Tibial nerve (tissue), 4 donors: ENCODE measurements around the gene KIAA1586. TPM values are rescaled to one million over a fixed set of nuclear protein-coding genes. Genes with fewer than 3 reads are reported as not detected.

ENCODE experiments used
- DNase-seq, 2 donors: peaks; one replicate each; pipeline ENCODE4 v3.0.0-alpha.2; 2019; ENCODE audit warnings: low spot score in 2 of 2
- H3K27ac ChIP-seq, 4 donors: fragments of 200-600 bp; sonication (generic) in 3 of 4; one replicate each; pipeline ENCODE4 v1.5.1; 2017 to 2019; ENCODE audit warnings: mild to moderate bottlenecking in 1 of 4
- H3K27me3 ChIP-seq, 2 donors: fragments of 200-600 bp; sonication (generic) in 1 of 2; one replicate each; pipeline versions ENCODE4 v1.5.1 to v1.6.0; 2017 to 2019
- H3K36me3 ChIP-seq, 3 donors: fragments of 200-600 bp; sonication (generic); one replicate each; pipeline ENCODE4 v1.5.1; 2018 to 2019
- H3K4me1 ChIP-seq, 4 donors: fragments of 200-600 bp; sonication (generic) in 3 of 4; one replicate each; pipeline ENCODE4 v1.5.1; 2017 to 2019
- H3K4me3 ChIP-seq, 4 donors: fragments of 200-600 bp; sonication (generic) in 3 of 4; one replicate each; pipeline ENCODE4 v1.5.1; 2017 to 2019; ENCODE audit warnings: mild to moderate bottlenecking in 1 of 4, moderate library complexity in 1 of 4
- H3K9me3 ChIP-seq, 4 donors: fragments of 200-600 bp; sonication (generic) in 3 of 4; one replicate each; pipeline ENCODE4 v1.5.1; 2017 to 2019
- CTCF ChIP-seq, 5 experiments: fragments of 200-600 bp in 3 of 5; fragments of 450-650 bp in 2 of 5; sonication (generic) in 3 of 5; IDR thresholded peaks; one replicate each; pipeline ENCODE4 v1.5.1; 2016 to 2019; ENCODE audit warnings: antibody characterized with exemption in 5 of 5, mild to moderate bottlenecking in 3 of 5, moderate library complexity in 2 of 5
- EP300 ChIP-seq, 2 donors: sonication (generic); formaldehyde crosslinking; IDR thresholded peaks; one replicate each; pipeline ENCODE4 v1.6.1; 2017; ENCODE audit warnings: antibody characterized with exemption in 2 of 2, mild to moderate bottlenecking in 1 of 2
- POLR2A ChIP-seq, 2 donors: fragments of 450-650 bp; IDR thresholded peaks; one replicate each; pipeline ENCODE4 v1.6.1; 2017; ENCODE audit warnings: antibody characterized with exemption in 2 of 2, mild to moderate bottlenecking in 2 of 2, moderate library complexity in 2 of 2
- WGBS, 2 donors: methylation state at CpG; one replicate each; pipeline ENCODE4 v1.1.5; 2018; 5-methylcytosine and 5-hydroxymethylcytosine counted together
- total RNA-seq, 4 donors: library from RNA; depleted of rRNA; stranded (reverse); fragments of >200 nt; gene quantifications; one replicate each; pipeline ENCODE4 v1.1.0, GENCODE V29; 2016

The KIAA1586 gene
- total RNA-seq, 4 donors from 2014 or later = 5.7 to 6.6 (median 6.1) TPM

- WGBS, 2 donors = 56 to 74% methylated on average over 2 of the region's 2 CpGs
- no peaks in the 10 kb centered on the region for H3K27me3 ChIP-seq
- no peak overlapping the region for H3K4me3 ChIP-seq
- peaks cover 0 to 20% (median 4%) of the 10 kb centered on the region in 4 donors for H3K9me3 ChIP-seq
- H3K36me3 ChIP-seq = peaks cover 0 to 9% (median 0%) of the 10 kb centered on the region in 3 donors
- no peak for DNase-seq
- peaks cover 0 to 6% (median 0%) of the 10 kb centered on the region in 4 donors for H3K4me1 ChIP-seq
- no peak overlapping the region for H3K27ac ChIP-seq
- TF ChIP-seq POLR2A (IDR thresholded peaks at IDR 0.05) (no peak), CTCF (IDR thresholded peaks at IDR 0.05) (no peak), EP300 (IDR thresholded peaks at IDR 0.05) (no peak)
Observed at GRCh38 chr6:57024321-57024720, 22.2 kb upstream of the KIAA1586 start.

- Histone ChIP-seq H3K4me3 (no peak overlapping the region), H3K27me3 (no peaks in the 10 kb centered on the region), H3K9me3 (peaks cover 0 to 20% (median 4%) of the 10 kb centered on the region in 4 donors), H3K36me3 (peaks cover 0 to 9% (median 0%) of the 10 kb centered on the region in 3 donors), H3K27ac (no peak overlapping the region), H3K4me1 (peaks cover 0 to 6% (median 0%) of the 10 kb centered on the region in 4 donors)
- TF ChIP-seq POLR2A (IDR thresholded peaks at IDR 0.05) (no peak), EP300 (IDR thresholded peaks at IDR 0.05) (no peak), CTCF (IDR thresholded peaks at IDR 0.05) (no peak)
- no peak for DNase-seq
- 81 to 85% methylated on average over 1 of the region's 1 CpG for WGBS, 2 donors
Observed at GRCh38 chr6:57024775-57025174, 21.7 kb upstream of the KIAA1586 start.

DNA sequence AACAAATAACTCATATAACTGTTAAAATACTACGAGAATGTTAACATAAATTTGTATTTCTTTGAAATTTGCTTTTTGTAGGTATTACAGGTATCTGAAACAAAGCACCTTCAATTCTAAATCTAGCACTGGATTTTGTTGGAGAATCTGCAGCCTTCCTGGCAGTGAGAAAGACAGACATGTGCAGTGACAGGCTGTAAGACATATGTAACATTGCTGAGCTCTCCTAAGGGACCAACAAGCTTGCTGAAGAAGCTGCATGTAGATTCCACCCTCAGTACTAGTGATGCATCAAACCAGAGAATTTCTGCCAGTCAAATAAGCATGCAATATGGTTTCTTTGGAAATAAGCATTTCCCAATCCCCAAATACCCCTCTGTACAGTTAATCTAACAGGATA lies 20.5 kb upstream of the KIAA1586 start:
- Histone ChIP-seq H3K4me3 (no peak overlapping the region), H3K27ac (no peak overlapping the region), H3K9me3 (peaks cover 0 to 20% (median 4%) of the 10 kb centered on the region in 4 donors), H3K4me1 (peaks cover 0 to 3% (median 0%) of the 10 kb centered on the region in 4 donors), H3K36me3 (peaks cover 0 to 9% (median 0%) of the 10 kb centered on the region in 3 donors), H3K27me3 (no peaks in the 10 kb centered on the region)
- 81 to 89% methylated on average over 1 of the region's 1 CpG for WGBS, 2 donors
- no peak for DNase-seq
- TF ChIP-seq CTCF (IDR thresholded peaks at IDR 0.05) = no peak
- TF ChIP-seq EP300 (IDR thresholded peaks at IDR 0.05) = no peak
- TF ChIP-seq POLR2A (IDR thresholded peaks at IDR 0.05) = no peak

DNA sequence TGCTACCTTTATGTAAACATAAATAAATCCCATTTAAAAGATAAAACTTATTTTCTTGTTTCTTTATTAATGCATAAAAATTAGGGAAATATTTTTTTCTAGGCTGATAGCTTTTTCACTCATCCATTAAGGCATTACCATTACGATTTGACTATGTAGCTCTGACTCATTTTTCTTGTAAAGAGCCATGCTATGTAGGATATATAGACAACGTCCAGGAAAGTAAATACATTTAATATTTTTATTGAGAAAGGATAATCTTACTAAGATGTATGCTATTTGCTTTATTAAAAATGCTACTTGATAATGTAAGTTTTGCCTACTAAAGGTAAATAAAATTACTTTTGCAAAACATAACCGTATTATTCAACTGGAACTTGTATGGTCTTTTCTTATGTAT lies 19.2 kb upstream of the KIAA1586 start:
- Histone ChIP-seq H3K4me1 (no peaks in the 10 kb centered on the region), H3K27ac (no peak overlapping the region), H3K36me3 (peaks cover 0 to 9% (median 0%) of the 10 kb centered on the region in 3 donors), H3K4me3 (no peak overlapping the region), H3K9me3 (peaks cover 0 to 20% (median 4%) of the 10 kb centered on the region in 4 donors), H3K27me3 (no peaks in the 10 kb centered on the region)
- WGBS, 2 donors = 84 to 87% methylated on average over 3 of the region's 3 CpGs
- TF ChIP-seq EP300 (IDR thresholded peaks at IDR 0.05) = no peak
- TF ChIP-seq POLR2A (IDR thresholded peaks at IDR 0.05) = no peak
- TF ChIP-seq CTCF (IDR thresholded peaks at IDR 0.05) = no peak
- DNase-seq = no peak

DNA sequence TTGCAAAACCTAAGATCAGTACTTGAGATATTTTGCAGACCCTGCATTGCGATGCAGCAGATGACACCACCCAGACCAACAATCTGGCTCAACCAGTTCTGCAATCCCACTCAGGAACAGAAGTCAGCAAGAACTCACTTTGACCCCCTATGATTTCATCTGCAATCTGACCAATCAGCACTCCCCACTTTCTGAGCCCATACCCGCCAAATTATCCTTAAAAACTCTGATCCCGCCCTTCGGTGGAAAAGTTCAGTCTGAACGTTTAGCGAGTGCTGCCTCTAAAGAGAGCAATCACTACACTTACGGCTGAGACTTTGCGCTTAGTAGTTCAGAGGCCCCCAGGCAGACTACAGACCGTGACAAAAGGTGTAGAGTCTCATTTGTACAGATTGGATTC lies 17.3 kb upstream of the KIAA1586 start:
- peaks cover 0 to 18% (median 4%) of the 10 kb centered on the region in 4 donors for H3K9me3 ChIP-seq
- 90% methylated on average over 9 of the region's 9 CpGs for WGBS, 2 donors
- no peaks in the 10 kb centered on the region for H3K4me1 ChIP-seq
- no peak overlapping the region for H3K27ac ChIP-seq
- H3K27me3 ChIP-seq = no peaks in the 10 kb centered on the region
- H3K36me3 ChIP-seq = peaks cover 0 to 9% (median 0%) of the 10 kb centered on the region in 3 donors
- TF ChIP-seq CTCF (IDR thresholded peaks at IDR 0.05) (no peak), EP300 (IDR thresholded peaks at IDR 0.05) (no peak), POLR2A (IDR thresholded peaks at IDR 0.05) (no peak)
- no peak overlapping the region for H3K4me3 ChIP-seq
- DNase-seq = no peak
